Measurements from ENCODE around the gene GLIPR1.

The GLIPR1 gene

DNA sequence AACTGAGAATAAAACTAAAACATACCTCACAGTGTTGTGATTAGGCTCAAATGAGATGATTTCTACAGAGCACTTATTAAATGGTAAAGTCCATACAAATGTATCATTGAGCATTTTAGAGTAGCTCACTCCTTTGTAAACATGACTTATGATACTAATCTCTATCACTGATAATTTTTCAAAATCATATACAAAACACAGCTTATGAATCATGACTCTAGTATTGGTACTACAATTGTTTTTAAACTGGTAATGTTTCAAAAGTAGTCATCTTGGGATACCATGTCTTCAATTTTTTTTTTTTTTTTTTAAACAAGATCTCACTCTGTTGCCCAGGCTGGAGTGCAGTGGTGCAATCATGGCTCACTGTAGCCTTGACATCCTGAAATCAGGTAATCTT, 70.9 kb downstream of the GLIPR1 start:
- no peak for DNase-seq
- no peak for ATAC-seq (ENCODE audit: insufficient read depth, low read depth)
- no peak for TF ChIP-seq EZH2 (IDR thresholded peaks at IDR 0.05; ENCODE audit: borderline replicate concordance, low read depth, low read length, severe bottlenecking)
- TF ChIP-seq, protein P1, sequence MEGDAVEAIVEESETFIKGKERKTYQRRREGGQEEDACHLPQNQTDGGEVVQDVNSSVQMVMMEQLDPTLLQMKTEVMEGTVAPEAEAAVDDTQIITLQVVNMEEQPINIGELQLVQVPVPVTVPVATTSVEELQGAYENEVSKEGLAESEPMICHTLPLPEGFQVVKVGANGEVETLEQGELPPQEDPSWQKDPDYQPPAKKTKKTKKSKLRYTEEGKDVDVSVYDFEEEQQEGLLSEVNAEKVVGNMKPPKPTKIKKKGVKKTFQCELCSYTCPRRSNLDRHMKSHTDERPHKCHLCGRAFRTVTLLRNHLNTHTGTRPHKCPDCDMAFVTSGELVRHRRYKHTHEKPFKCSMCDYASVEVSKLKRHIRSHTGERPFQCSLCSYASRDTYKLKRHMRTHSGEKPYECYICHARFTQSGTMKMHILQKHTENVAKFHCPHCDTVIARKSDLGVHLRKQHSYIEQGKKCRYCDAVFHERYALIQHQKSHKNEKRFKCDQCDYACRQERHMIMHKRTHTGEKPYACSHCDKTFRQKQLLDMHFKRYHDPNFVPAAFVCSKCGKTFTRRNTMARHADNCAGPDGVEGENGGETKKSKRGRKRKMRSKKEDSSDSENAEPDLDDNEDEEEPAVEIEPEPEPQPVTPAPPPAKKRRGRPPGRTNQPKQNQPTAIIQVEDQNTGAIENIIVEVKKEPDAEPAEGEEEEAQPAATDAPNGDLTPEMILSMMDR (IDR thresholded peaks at IDR 0.05; ENCODE audit: borderline replicate concordance, extremely low read depth, low read length, poor library complexity, severe bottlenecking): no peak

DNA sequence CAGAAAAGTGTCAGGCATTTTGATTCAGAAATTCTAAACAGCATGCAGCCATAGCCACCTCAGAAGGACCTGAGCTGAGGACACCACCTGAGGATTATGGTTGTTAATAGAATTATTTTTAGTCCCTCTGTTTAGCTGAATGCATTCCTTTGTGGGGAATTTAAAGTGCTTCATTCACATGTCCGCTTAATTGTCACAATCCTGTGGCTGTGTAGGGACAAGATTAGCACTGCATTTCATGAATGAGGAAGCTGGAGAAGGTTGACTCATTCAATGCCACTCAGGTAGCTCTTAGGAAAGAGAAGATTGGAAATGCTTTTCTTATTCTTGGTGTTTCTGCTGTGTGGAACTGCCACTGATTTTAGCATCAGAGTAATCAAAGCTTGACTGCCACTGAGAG, 72.8 kb downstream of the GLIPR1 start:
- no peak overlapping the region for H3K27ac ChIP-seq (ENCODE audit: low read length)

More for the DNA sequence above, 70.9 kb downstream of the GLIPR1 start:
- Histone ChIP-seq H3K79me2 (ENCODE audit: insufficient read depth, low read length) (no peaks in the 10 kb centered on the region), H3K4me3 (ENCODE audit: low read depth in 1 of 2, low read length in 2 of 2) (no peak overlapping the region), H3K9me3 (ENCODE audit: insufficient read depth, low read length, severe bottlenecking) (no peaks in the 10 kb centered on the region), H3K27me3 (ENCODE audit: insufficient read depth, low read length, poor library complexity) (no peaks in the 10 kb centered on the region), H3K27ac (ENCODE audit: low read length) (no peak overlapping the region), H3K36me3 (ENCODE audit: insufficient read depth, low read length) (no peaks in the 10 kb centered on the region), H2AFZ (ENCODE audit: low read depth, low read length) (no peak overlapping the region), H3K4me2 (ENCODE audit: insufficient read depth, low read length) (no peak overlapping the region), H4K20me1 (ENCODE audit: insufficient read depth, low read length) (no peaks in the 10 kb centered on the region), H3K9ac (ENCODE audit: low read depth, low read length) (no peak overlapping the region), H3K4me1 (ENCODE audit: insufficient read depth, low read length) (peaks cover 10% of the 10 kb centered on the region)

More for the DNA sequence above, 72.8 kb downstream of the GLIPR1 start:
- Histone ChIP-seq H3K4me2 (ENCODE audit: insufficient read depth, low read length) (no peak overlapping the region), H4K20me1 (ENCODE audit: insufficient read depth, low read length) (no peaks in the 10 kb centered on the region), H3K4me3 (ENCODE audit: low read depth in 1 of 2, low read length in 2 of 2) (no peak overlapping the region), H3K36me3 (ENCODE audit: insufficient read depth, low read length) (no peaks in the 10 kb centered on the region), H3K9me3 (ENCODE audit: insufficient read depth, low read length, severe bottlenecking) (no peaks in the 10 kb centered on the region), H3K9ac (ENCODE audit: low read depth, low read length) (no peak overlapping the region), H2AFZ (ENCODE audit: low read depth, low read length) (no peak overlapping the region), H3K79me2 (ENCODE audit: insufficient read depth, low read length) (no peaks in the 10 kb centered on the region), H3K4me1 (ENCODE audit: insufficient read depth, low read length) (peaks cover 10% of the 10 kb centered on the region), H3K27me3 (ENCODE audit: insufficient read depth, low read length, poor library complexity) (no peaks in the 10 kb centered on the region)
- TF ChIP-seq, protein P1 (IDR thresholded peaks at IDR 0.05; ENCODE audit: borderline replicate concordance, extremely low read depth, low read length, poor library complexity, severe bottlenecking): no peak
- TF ChIP-seq EZH2 (IDR thresholded peaks at IDR 0.05; ENCODE audit: borderline replicate concordance, low read depth, low read length, severe bottlenecking): no peak
- ATAC-seq (ENCODE audit: insufficient read depth, low read depth) (no peak), DNase-seq (no peak)
